HG03039 (cell line): ENCODE results near the gene PACSIN1.

ENCODE experiments used
- ATAC-seq: cut with Tn5 transposase; IDR thresholded peaks from one replicate; pipeline ENCODE4 v1.9.1; 2021; ENCODE audit warnings: mild to moderate bottlenecking, moderate library complexity; ENCODE audit not compliant: unreplicated experiment

PACSIN1 gene

DNA sequence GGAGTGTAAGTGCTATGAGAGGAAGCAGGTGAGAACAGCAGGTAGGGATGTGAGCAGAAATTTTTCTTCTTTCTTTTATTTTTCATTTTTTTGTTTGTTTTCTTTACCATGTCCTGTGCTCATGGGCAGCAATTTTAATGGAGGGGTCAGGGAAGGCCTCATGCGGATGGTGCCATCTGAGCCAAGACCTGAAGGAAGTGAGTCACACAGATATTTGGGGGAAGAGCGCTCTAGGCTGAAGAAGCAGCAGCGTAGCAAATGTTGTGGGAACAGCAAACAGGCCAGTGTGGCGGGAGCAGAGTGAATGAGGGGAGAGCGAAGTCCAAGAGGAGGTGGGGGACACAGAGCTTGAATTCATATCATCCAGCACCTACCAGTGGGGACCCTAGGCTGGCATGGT lies 77.5 kb downstream of the PACSIN1 start:
- no peak for ATAC-seq

DNA sequence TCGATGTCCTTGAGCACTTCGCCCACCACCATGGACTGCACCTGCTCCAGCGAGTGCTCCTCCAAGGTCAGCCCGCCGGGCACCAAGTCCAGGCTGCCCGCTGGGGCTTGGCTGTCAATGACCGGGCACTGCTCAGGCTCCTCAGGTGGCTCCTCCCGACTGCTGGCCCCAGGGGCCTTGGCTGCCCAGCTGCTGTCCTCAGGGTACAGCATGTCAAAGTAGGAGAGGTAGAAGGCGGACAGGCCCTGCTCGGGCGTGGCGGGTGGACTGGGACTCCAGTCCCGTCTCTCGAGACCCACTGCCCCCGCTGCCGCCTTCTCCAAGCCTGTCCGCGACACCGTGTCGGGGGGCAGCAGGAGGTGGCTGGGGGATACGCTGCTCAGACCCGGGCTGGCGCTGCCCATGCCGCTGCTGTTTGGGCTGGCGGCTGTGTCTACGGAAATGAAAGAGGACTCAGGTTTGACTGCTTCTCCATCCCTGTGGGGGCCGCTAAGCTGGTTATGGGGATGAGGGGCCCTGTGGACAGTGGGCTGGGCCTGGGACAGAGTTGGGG lies 78.3 kb downstream of the PACSIN1 start:
- ATAC-seq, result no peak

DNA sequence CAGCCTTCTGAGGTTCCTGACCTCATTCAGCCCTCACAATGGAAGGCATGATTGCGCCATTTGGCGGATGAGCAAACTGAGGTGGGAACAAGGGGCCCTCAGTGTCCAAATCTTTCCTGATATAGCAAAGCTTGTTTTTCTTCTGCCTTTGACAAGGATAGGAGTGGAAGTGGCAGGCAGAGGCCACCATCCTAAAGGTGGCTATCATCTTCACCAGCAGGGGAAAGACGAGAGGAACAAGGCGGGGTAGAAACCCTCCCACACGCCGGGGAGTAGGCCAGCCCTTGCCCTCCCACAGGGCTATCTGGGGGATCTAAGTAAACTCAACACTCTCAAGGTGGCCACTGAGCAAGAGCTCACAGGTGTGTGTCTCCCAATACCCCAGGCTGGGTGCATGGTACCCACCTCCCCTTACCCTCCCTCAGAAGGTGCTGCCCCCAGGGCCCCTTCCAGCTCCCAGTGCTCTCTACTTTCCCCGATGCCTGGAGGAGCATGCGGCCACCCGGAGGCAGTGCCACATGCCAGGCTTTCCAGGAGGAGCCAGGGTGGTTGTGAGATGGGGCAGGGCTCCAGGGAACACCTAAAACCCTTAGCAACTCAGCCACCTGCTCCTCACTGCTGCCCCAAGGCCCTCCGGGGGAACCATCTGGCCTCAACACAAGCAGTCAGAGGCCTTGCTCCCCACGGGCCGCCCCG lies 79.0 kb downstream of the PACSIN1 start:
- no peak for ATAC-seq

DNA sequence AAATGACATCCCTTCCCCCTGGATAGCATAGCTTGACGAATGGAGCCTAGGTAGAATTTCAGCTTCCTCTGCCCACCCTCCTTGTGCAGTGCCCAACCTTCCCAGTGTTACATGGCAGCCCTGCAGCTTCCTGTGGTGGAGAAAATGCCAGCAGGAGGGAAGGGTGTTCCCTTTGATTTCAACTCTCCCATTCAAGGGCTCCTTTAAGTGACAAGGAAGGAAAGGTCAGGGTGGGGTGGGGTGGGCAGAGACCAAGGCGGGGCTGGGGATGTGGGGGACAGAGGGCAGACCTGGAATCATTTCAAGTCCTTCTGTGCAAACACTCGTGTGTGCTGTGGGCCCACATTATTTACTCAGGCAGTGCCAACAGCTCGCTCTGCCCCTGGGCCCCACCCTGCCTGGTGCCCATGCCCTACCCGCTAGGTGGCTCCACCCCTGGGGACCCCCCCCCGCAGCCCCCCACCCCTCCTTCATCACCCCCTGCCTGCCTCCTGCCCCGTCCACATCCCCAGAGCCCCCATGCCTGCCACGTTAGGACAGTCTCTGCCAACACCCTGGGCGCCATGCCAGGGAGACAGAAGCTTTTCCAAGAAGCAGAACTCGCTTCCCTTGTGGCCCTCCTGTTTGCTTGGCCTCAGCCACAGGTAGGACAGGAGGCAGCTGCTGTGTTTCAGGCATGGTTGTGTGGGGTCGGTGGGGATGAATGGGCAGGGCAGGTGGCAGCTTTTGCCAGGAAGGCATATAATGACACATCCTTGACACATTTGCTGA lies 80.9 kb downstream of the PACSIN1 start:
- ATAC-seq, result no peak

DNA sequence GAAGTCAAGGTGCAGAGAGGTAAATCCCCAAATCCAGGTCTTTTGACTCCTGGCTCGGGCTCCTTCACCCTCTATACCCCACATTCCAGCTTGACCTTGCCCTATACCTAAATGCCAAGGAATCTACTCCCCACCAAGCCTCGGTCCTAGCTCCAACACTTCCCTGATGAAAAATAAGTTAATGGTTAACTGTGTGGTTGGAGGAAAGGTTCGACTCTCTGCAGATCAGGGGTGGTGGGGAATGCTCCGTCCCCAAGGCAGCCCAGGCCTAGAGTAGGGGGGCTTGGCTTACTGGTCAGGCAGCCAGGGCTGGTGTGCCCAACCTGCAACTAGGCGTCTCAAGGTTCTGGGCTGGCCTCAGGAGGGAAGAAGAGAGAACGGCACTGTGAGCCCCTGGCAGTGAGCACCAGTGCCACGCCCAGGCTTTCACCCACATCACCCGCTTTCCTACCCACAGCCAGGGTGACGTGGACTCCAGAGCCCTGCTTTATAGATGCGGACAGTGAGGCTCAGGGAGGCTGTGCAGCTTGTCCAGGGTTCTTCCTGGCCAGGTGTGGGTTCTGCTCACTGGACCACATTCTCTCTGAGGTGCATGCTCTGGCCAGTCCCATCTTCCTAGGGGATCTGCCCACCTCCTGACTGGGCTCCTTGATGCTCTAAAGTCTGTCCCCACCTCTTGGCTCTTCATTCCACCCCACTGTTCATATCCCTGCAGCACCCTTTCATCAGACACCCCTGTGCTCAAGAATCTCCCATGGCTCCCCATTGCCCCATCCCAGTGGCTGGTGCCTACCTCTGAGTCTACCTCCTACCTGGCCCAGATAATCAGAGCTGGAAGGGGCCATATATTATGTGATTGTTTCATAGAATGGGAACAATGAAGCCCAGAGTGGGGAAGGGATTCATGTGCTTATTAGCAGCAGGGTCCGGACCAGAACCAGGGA lies 82.1 kb downstream of the PACSIN1 start:
- no peak for ATAC-seq

DNA sequence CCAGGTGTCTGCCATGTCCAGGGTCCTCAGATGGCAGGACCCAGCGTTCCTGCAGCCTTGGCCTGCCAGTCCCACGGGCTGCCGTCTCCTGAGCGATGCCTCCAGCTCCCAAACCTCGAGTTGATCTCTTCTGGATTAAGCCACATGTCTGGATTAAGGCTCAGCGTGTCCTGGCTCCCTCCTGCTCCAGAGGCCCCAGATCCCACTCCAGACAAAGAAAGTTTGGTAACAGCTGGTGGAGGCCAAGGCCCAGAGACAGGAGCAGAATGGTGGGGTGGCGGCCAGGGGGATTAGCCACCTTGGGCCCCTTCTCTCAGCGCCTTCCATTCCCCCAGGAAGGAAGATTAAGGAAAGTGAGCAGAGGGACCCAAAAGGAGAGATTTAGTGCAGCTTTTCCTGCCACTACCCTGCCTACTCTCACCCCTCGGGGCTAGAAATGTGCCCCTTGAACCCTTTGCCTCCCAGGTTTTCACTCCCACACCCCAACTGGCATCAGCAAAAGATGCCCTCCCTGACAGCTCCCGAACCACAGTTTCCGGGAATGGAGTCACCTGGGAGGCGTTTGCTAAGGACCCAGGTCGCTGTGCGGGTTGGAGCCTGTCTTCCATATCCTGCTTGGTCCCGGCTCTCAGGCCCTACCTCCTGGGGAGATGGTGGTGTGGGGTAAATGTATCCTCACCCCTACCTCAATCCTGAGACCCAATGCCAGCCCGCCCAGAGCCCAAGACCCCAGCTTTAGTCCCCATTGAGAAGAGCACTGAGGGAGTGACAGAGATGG lies 83.3 kb downstream of the PACSIN1 start:
- ATAC-seq, result no peak

DNA sequence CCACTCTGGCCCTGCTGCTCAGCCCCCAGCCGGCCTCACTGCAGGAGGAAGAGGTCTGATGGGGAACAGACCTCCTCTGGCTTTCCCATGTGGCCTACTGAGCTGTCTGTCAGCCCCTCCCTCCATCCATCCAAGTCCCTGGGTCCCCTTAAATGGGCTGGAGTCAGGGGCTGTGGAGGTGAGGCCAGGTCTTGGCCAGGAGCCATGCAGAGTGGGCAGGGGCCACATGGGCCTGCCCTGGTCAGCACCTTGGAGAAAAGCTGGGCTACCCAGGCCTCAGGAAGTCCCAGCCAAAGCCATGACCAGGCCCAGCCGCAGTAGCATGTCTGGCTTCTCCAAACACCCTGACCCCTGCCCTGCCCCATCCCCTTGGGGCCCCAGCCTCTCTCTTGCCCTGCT lies 83.9 kb downstream of the PACSIN1 start:
- no peak for ATAC-seq

DNA sequence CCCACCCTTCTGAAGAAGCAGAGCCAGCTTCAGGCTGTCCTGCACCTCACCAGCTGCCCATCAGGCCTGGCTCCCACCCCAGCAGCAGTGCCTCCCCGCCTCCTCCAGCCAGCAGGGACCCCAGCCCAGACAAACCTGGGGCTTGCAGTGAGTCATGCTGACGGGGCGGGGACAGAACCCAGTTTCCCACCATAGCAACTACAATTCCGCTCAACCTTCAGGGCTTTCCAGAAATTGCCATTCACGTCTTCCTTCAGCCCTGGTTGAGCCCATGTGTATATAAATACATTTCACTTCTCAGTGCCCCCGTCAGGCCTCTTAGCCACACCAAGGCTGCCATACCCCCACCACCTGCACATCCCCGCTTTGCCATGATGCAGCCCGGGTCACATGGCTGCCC lies 85.8 kb downstream of the PACSIN1 start:
- ATAC-seq, result no peak

DNA sequence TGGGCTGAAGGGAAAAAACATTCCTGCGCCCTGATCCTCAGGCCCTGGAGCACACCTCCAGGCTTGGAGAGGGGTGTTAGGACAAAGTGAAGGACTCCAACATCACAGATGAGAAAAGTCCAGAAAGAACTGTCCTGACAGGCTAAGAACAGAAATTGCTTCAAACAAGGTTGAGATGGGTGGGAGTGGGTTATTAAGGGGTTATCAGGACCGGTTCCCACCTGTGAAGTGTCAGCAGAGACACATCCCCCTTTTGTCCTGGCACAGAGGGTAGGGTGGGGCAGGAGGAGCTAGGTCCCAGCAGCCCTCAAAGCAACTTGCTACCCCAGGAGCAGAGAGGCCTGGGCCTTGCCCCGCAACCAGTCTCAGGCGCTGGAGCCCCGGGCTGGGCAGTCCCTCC lies 86.7 kb downstream of the PACSIN1 start:
- no peak for ATAC-seq

DNA sequence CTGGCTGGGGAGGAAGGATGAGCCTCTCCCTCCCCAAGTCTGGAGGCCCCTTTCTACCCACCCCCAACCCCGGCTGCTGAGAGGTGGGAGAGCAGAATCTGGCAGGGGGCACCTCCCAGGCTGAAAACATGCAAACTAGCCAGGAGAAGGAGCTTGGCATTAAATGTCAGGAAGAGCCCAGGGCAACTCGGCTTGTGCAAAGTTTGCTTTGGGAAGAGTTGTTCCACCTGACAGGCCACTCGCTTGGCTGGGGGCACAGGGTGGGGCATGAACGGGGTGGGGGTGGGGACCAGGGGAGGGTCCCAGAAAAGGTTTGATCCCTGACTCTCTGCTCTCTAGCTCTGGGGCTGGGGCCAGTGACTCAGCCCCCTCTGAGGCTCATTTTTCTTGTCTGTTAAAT lies 87.3 kb downstream of the PACSIN1 start:
- ATAC-seq, result no peak

DNA sequence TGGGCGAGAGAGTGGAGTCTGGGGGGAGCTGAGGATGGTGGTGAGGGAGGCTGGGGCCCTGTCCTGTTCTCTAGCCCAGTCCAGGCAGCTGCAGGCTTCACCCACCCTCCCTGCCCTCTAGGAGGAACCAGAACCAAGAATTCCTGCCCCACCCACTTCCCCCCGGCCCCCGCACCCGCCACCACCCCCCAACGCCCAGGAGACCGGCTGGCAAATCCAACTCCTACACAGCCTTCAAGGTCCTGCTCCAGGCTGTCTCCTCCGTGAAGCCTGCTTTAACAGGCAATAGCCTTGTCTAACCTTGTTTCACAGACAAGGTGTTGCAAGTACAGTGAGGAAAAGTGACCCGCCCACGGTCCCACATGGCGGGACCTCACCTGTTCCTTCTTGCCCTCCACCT lies 87.9 kb downstream of the PACSIN1 start:
- no peak for ATAC-seq

DNA sequence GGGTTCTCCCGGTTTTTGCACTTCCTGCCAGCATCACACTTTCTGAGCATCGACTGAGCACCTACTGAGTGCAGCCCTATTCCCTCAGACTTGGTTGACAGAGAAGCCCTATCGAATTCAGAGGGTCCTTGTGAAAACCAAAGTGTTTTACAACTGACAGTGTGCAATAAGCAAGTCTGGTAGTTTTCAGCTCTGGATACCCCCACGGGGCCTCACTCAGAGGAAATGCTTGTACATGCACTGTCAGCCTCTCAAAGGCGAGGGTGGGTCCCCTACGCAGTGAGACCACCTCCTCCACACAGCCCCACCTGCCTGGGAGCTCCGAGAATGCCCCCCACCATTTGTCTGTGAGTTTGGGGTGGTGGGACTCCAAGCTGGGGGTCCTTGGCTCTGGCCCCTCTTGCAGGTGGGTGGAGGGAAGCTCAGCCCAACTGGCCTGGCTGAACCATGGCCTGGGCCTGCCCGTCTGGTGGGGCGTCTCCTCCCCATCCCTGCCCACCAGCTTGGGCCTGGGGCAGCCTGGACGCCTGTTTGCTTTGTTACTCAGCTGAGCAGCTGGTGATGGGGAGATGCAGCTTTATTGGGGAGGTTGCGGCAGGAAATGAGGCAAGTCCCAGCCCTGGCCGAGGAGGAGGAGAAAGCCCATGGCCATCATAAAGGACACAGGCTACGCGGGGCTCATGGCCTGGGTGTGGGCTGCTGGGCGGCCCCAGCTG lies 88.6 kb downstream of the PACSIN1 start:
- ATAC-seq, result no peak

DNA sequence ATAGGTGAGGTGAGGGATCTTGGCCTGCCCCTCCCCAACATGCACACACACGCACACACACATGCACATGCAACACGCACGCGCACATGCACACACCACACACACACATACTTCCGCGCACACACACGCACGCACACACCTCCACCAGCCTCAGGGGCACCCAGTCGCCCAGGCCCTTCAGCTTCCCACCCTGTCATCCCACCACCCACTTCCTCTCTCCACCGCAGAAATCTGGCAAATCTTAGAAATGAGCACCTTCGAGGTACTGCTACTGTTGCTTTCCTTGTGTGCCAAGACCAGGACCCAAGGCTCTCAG lies 89.1 kb downstream of the PACSIN1 start:
- ATAC-seq, result no peak

DNA sequence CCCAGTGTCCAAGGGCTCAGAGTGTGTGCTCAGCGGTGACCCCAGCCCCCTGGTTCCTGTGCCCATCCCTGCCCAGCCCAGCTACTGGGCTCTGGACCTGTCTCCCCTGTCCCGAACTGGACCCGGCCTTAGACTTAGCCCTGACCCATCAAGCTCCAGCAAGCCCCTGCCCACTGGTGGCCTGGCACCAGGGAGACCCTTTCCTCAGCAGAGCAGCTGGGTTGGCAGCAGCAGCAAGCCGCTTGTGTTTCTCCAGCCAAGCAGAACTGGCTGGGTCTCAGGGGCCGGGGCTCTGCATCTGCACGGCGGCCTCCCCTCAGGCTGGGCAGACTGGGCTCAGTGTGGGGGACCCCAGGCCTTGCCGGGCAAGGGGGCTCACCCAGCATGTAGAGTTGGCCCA lies 89.5 kb downstream of the PACSIN1 start:
- no peak for ATAC-seq

DNA sequence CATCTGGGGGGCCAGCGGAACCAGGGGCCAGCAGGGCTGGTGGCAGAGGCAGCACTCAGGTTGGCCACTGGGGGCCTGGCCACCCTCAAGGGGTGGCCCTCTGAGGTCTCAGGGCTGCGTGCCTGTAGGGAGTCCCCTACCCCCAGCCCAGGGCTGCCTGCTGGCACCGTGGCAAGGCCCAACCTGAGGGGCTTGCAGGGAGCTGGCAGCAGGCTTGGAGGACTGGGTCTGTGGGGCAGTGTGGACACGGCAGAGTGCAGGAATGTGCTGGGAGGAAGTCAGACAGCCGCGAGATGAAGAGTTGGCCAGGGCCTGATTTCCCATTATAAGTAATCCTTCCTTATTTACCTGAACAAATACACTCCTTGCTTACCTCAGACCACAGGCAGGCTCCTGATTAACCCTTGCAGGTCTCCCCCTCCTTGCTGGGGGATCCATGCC lies 90.2 kb downstream of the PACSIN1 start, which contains the start of gene SPDEF:
TSS of gene SPDEF (minus strand) at position 299 of the 441 bp plus-strand sequence. CDS start 11,874 bp downstream, outside the sequence.
- no peak for ATAC-seq

DNA sequence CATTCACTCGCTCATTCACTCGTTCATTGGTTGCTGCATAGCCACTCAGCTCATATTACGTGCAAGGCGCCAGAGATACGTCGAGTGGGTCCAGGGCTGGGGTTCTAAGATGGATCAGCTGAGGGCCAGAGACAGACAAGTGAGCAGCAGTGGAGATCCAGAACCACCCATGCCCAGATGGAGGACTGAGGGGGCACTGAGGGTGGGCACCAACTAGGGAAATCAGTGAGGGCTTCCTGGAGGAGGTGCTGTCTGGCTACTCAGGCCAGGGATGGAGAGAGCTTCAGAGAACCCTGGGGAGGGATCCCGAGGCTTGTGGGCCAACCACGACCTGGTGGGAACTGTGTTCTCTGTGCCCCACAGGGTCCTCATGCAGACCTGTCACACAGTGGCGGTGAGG lies 90.6 kb downstream of the PACSIN1 start:
- ATAC-seq, result no peak

DNA sequence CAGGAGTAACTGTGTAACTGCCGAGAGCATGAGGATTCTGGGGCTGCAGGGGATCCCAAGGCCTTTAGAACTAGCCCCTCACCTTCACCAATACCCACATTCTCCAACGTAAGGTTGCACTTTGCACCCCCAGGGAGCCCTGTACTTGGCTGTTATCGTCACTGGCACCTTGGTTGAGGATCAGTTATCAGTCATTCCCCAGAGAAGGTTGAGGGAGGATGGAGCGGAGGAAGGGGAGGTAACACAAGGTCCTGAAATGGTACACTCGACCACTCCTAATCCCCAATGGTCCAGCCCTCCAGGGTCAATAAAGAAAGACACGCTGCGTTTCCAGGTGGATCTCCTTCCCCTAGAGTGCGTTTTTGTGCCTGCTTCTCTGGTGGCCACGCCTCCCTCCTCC lies 91.4 kb downstream of the PACSIN1 start:
- ATAC-seq, result no peak

DNA sequence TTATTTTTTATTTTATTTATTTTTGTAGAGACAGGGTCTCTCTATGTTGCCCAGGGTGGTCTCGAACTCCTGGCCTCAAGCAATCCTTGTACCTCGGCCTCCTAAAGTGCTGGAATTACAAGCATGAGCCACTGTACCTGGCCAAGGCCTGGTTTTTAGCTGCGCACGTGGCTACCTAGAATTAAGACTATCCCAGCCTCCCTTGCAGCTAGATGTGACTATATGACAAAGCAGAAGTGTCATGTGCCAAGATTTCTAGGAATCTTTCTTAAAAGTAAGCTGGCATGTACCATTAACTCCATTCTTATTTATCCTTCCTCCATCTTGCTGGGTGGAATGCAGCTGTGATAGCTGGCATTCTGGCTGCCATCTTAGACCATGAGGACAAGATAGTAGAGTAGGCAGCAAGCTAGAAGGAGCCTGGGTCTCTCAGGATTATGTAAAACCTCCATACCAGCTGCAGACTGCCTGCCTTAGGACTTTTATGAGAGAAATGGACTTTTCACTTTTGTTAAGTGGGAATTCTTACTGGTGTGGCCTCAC lies 92.4 kb downstream of the PACSIN1 start:
- ATAC-seq, result no peak

DNA sequence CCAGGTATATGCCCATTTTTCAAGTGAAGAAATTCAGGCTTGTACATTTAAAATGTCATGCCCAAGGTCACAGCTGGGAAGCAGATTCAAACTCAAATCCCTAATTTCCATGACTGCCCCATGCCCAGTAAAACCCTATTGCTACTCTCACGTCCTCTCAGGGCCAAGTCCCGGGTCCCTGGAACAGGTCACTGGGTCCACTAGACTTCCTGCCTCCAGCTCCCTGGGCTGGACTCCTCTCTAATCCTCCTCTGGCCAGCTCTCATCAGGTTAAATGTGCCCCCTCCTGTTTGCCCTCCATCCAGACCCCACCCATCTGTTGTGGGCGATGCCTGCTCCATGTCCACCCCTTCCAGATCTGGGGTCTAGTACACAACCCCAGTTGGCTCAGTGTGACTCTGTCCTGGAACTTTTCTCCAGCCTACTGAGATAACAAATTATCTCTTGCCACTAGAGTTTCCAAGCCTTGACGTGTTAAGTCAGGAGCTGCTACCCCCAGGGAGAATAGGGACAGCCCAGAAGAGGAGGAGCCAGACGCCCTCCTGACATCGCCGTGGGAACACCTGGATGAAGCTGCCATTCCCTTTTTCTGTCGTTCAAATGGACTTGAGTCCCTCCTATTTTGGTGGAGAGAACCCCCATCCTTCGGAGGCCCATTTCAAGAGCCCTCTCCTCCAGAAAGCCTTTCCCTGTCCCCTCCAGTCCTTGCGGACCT lies 93.9 kb downstream of the PACSIN1 start:
- no peak for ATAC-seq
